Measurements from ENCODE around the gene TMEM121B. TPM values are rescaled to one million over a fixed set of nuclear protein-coding genes. Genes with fewer than 3 reads are reported as not detected.

Gene TMEM121B
- total RNA-seq, 1 experiment from 2014 or later, result 0.53 TPM

- DNase-seq (ENCODE audit: low read depth, low spot score), result no peak
- in situ Hi-C loops (cut with HindIII; ENCODE audit: low pct_unique_long_range_greater_than_20kb, low sequenced_read_pairs), result no loop called here
Measured at GRCh38 chr22:17105143-17106129, 15.7 kb downstream of the TMEM121B start.

- in situ Hi-C loops (cut with HindIII; ENCODE audit: low pct_unique_long_range_greater_than_20kb, low sequenced_read_pairs), result no loop called here
- DNase-seq (ENCODE audit: low read depth, low spot score), result no peak
Measured at GRCh38 chr22:17104336-17104935, 16.7 kb downstream of the TMEM121B start.

- DNase-seq (ENCODE audit: low read depth, low spot score), result no peak
- in situ Hi-C loops (cut with HindIII; ENCODE audit: low pct_unique_long_range_greater_than_20kb, low sequenced_read_pairs), result no loop called here
Measured at GRCh38 chr22:17103351-17103750, 17.8 kb downstream of the TMEM121B start.

GRCh38 chr22:17102297-17102667, 18.9 kb downstream of the TMEM121B start:
- in situ Hi-C loops (cut with HindIII; ENCODE audit: low pct_unique_long_range_greater_than_20kb, low sequenced_read_pairs), result no loop called here
- DNase-seq (ENCODE audit: low read depth, low spot score), result no peak

GRCh38 chr22:17101475-17102296, 19.5 kb downstream of the TMEM121B start:
- in situ Hi-C loops (cut with HindIII; ENCODE audit: low pct_unique_long_range_greater_than_20kb, low sequenced_read_pairs), result no loop called here
- no peak for DNase-seq (ENCODE audit: low read depth, low spot score)

GRCh38 chr22:17100621-17101020, 20.5 kb downstream of the TMEM121B start:
- in situ Hi-C loops (cut with HindIII; ENCODE audit: low pct_unique_long_range_greater_than_20kb, low sequenced_read_pairs), result no loop called here

GRCh38 chr22:17098379-17098819, 22.8 kb downstream of the TMEM121B start:
- DNase-seq (ENCODE audit: low read depth, low spot score), result no peak
- in situ Hi-C loops (cut with HindIII; ENCODE audit: low pct_unique_long_range_greater_than_20kb, low sequenced_read_pairs), result no loop called here

More at GRCh38 chr22:17100621-17101020, 20.5 kb downstream of the TMEM121B start:
- DNase-seq (ENCODE audit: low read depth, low spot score), result no peak

- no peak for DNase-seq (ENCODE audit: low read depth, low spot score)
- in situ Hi-C loops (cut with HindIII; ENCODE audit: low pct_unique_long_range_greater_than_20kb, low sequenced_read_pairs), result no loop called here
Measured at GRCh38 chr22:17097701-17098100, 23.5 kb downstream of the TMEM121B start.

GRCh38 chr22:17097062-17097461, 24.1 kb downstream of the TMEM121B start:
- no peak for DNase-seq (ENCODE audit: low read depth, low spot score)

GRCh38 chr22:17096071-17096470, 25.1 kb downstream of the TMEM121B start:
- DNase-seq (ENCODE audit: low read depth, low spot score), result no peak
- in situ Hi-C loops (cut with HindIII; ENCODE audit: low pct_unique_long_range_greater_than_20kb, low sequenced_read_pairs), result no loop called here

More at GRCh38 chr22:17097062-17097461, 24.1 kb downstream of the TMEM121B start:
- in situ Hi-C loops (cut with HindIII; ENCODE audit: low pct_unique_long_range_greater_than_20kb, low sequenced_read_pairs), result no loop called here

GRCh38 chr22:17095538-17095937, 25.6 kb downstream of the TMEM121B start:
- in situ Hi-C loops (cut with HindIII; ENCODE audit: low pct_unique_long_range_greater_than_20kb, low sequenced_read_pairs), result no loop called here

GRCh38 chr22:17093081-17093480, 28.1 kb downstream of the TMEM121B start:
- in situ Hi-C loops (cut with HindIII; ENCODE audit: low pct_unique_long_range_greater_than_20kb, low sequenced_read_pairs), result no loop called here
- DNase-seq (ENCODE audit: low read depth, low spot score), result no peak

More at GRCh38 chr22:17095538-17095937, 25.6 kb downstream of the TMEM121B start:
- DNase-seq (ENCODE audit: low read depth, low spot score), result peak; percentile 51

GRCh38 chr22:17091851-17092250, 29.3 kb downstream of the TMEM121B start:
- in situ Hi-C loops (cut with HindIII; ENCODE audit: low pct_unique_long_range_greater_than_20kb, low sequenced_read_pairs), result no loop called here
- DNase-seq (ENCODE audit: low read depth, low spot score), result no peak

GRCh38 chr22:17090550-17090949, 30.6 kb downstream of the TMEM121B start:
- no peak for DNase-seq (ENCODE audit: low read depth, low spot score)
- in situ Hi-C loops (cut with HindIII; ENCODE audit: low pct_unique_long_range_greater_than_20kb, low sequenced_read_pairs), result no loop called here

GRCh38 chr22:17087498-17088131, 33.5 kb downstream of the TMEM121B start:
- DNase-seq (ENCODE audit: low read depth, low spot score), result no peak
- in situ Hi-C loops (cut with HindIII; ENCODE audit: low pct_unique_long_range_greater_than_20kb, low sequenced_read_pairs), result no loop called here

- no peak for DNase-seq (ENCODE audit: low read depth, low spot score)
- in situ Hi-C loops (cut with HindIII; ENCODE audit: low pct_unique_long_range_greater_than_20kb, low sequenced_read_pairs), result no loop called here
Measured at GRCh38 chr22:17086788-17087497, 34.2 kb downstream of the TMEM121B start.

GRCh38 chr22:17086296-17086695, 34.9 kb downstream of the TMEM121B start:
- in situ Hi-C loops (cut with HindIII; ENCODE audit: low pct_unique_long_range_greater_than_20kb, low sequenced_read_pairs), result no loop called here
- DNase-seq (ENCODE audit: low read depth, low spot score), result no peak

Data from SK-MEL-5 (cell line).